ENCODE measurements around the gene DNASE1L3.

GRCh38 chr3:58169371-58169770, 41.4 kb downstream of the DNASE1L3 start:
- TF ChIP-seq POLR2A (IDR thresholded peaks at IDR 0.05; ENCODE audit: low read depth, low read length) (no peak), CTCF (conservative IDR thresholded peaks at IDR 0.05; ENCODE audit: low read depth, low read length) (no peak), RFX5 (IDR thresholded peaks at IDR 0.05; ENCODE audit: low read depth, low read length) (no peak), CEBPB (IDR thresholded peaks at IDR 0.05; ENCODE audit: low read depth, low read length) (no peak)

Data from IMR-90 (cell line).